ENCODE results near the gene CD200R1L.
"Not testable (repeated sequence)": the region's sequence is repeated elsewhere in the genome, so short reads cannot be mapped to it uniquely, and the experiment has no call there.

CD200R1L gene

GRCh38 chr3:112860898-112861297 is 14.2 kb upstream of the CD200R1L start:
- H3K4me3 ChIP-seq (ENCODE audit: low read length in 2 of 2): no peak overlapping the region
- no peak overlapping the region for H3K9ac ChIP-seq (ENCODE audit: low read length in 2 of 2)
- no peaks in the 10 kb centered on the region for H3K36me3 ChIP-seq (ENCODE audit: control insufficient read depth in 2 of 2, insufficient read depth in 2 of 2, low read length in 2 of 2)
- no peak overlapping the region for H3K27ac ChIP-seq (ENCODE audit: low read length)
- H3K4me1 ChIP-seq (ENCODE audit: control insufficient read depth, insufficient read depth, low read length): no peaks in the 10 kb centered on the region
- peaks cover 3 to 7% of the 10 kb centered on the region in 2 donors for H3K9me3 ChIP-seq (ENCODE audit: control insufficient read depth in 2 of 2, low read length in 2 of 2)
- H3K27me3 ChIP-seq (ENCODE audit: control insufficient read depth in 1 of 2, insufficient read depth in 2 of 2, low read length in 2 of 2): no peaks in the 10 kb centered on the region

- no peak overlapping the region for H3K4me3 ChIP-seq (ENCODE audit: low read length in 2 of 2)
- H3K27ac ChIP-seq (ENCODE audit: low read length): no peak overlapping the region
- no peak overlapping the region for H3K9ac ChIP-seq (ENCODE audit: low read length in 2 of 2)
- H3K27me3 ChIP-seq (ENCODE audit: control insufficient read depth in 1 of 2, insufficient read depth in 2 of 2, low read length in 2 of 2): no peaks in the 10 kb centered on the region
- H3K4me1 ChIP-seq (ENCODE audit: control insufficient read depth, insufficient read depth, low read length): no peaks in the 10 kb centered on the region
- peaks cover 3 to 7% of the 10 kb centered on the region in 2 donors for H3K9me3 ChIP-seq (ENCODE audit: control insufficient read depth in 2 of 2, low read length in 2 of 2)
- H3K36me3 ChIP-seq (ENCODE audit: control insufficient read depth in 2 of 2, insufficient read depth in 2 of 2, low read length in 2 of 2): no peaks in the 10 kb centered on the region
These were observed 11.9 kb upstream of the CD200R1L start for GRCh38 chr3:112858410-112859069.

- no peaks in the 10 kb centered on the region for H3K27me3 ChIP-seq (ENCODE audit: control insufficient read depth in 1 of 2, insufficient read depth in 2 of 2, low read length in 2 of 2)
- no peak overlapping the region for H3K27ac ChIP-seq (ENCODE audit: low read length)
- H3K9ac ChIP-seq (ENCODE audit: low read length in 2 of 2): no peak overlapping the region
- no peaks in the 10 kb centered on the region for H3K36me3 ChIP-seq (ENCODE audit: control insufficient read depth in 2 of 2, insufficient read depth in 2 of 2, low read length in 2 of 2)
- H3K4me3 ChIP-seq (ENCODE audit: low read length in 2 of 2): no peak overlapping the region
- H3K9me3 ChIP-seq (ENCODE audit: control insufficient read depth in 2 of 2, low read length in 2 of 2): peaks cover 3 to 7% of the 10 kb centered on the region in 2 donors
- no peaks in the 10 kb centered on the region for H3K4me1 ChIP-seq (ENCODE audit: control insufficient read depth, insufficient read depth, low read length)
These were observed 10.9 kb upstream of the CD200R1L start for GRCh38 chr3:112857526-112857925.

DNA sequence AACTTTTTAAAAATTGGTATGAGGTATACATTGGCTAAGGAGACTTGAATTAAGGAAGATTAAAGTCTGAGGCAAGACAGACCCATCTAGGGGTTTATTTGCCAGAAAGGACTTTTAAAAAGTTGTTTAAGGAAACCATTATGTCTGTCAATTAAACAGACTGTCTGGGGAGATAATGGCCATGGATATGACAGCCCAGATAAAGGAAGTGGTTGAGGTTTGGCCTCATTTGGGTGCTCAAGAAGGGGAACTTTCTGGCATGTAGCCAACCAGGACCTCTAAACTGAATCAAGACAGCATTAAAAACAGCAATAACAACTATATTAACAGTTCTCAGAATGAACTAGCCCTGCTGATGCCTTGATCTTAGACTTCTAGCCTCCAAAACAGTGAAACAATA is 9.9 kb upstream of the CD200R1L start:
- H3K27me3 ChIP-seq (ENCODE audit: control insufficient read depth in 1 of 2, insufficient read depth in 2 of 2, low read length in 2 of 2): no peaks in the 10 kb centered on the region
- peaks cover 3 to 7% of the 10 kb centered on the region in 2 donors for H3K9me3 ChIP-seq (ENCODE audit: control insufficient read depth in 2 of 2, low read length in 2 of 2)
- H3K36me3 ChIP-seq (ENCODE audit: control insufficient read depth in 2 of 2, insufficient read depth in 2 of 2, low read length in 2 of 2): no peaks in the 10 kb centered on the region
- no peak overlapping the region for H3K9ac ChIP-seq (ENCODE audit: low read length in 2 of 2)
- H3K4me3 ChIP-seq (ENCODE audit: low read length in 2 of 2): no peak overlapping the region
- H3K27ac ChIP-seq (ENCODE audit: low read length): no peak overlapping the region
- no peaks in the 10 kb centered on the region for H3K4me1 ChIP-seq (ENCODE audit: control insufficient read depth, insufficient read depth, low read length)

DNA sequence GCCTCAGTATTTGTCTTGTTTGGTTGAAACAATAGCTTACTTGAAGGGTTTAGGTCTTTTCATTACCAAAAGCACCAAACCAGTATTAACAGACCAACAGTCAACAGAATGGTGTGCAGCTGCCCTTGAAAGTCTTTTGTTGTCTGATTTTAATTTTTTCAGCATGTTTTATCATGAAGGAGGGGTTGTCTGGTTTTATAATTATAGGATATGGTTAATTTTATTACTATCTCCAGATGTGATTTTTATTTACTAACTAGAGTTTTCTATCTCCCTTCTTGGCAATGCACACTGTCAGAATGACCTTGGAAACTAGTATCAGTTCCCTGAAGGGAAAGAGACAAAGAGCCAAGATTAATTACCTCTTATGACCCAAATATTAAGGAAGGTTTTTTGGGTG is 9.2 kb upstream of the CD200R1L start:
- Histone ChIP-seq H3K9me3 (ENCODE audit: control insufficient read depth in 2 of 2, low read length in 2 of 2) (peaks cover 3 to 7% of the 10 kb centered on the region in 2 donors), H3K36me3 (ENCODE audit: control insufficient read depth in 2 of 2, insufficient read depth in 2 of 2, low read length in 2 of 2) (no peaks in the 10 kb centered on the region), H3K27me3 (ENCODE audit: control insufficient read depth in 1 of 2, insufficient read depth in 2 of 2, low read length in 2 of 2) (no peaks in the 10 kb centered on the region), H3K27ac (ENCODE audit: low read length) (no peak overlapping the region), H3K4me3 (ENCODE audit: low read length in 2 of 2) (no peak overlapping the region), H3K4me1 (ENCODE audit: control insufficient read depth, insufficient read depth, low read length) (no peaks in the 10 kb centered on the region), H3K9ac (ENCODE audit: low read length in 2 of 2) (no peak overlapping the region)

GRCh38 chr3:112855074-112855473 is 8.4 kb upstream of the CD200R1L start:
- H3K27ac ChIP-seq (ENCODE audit: low read length); H3K27me3 ChIP-seq (ENCODE audit: control insufficient read depth in 1 of 2, insufficient read depth in 2 of 2, low read length in 2 of 2); H3K9me3 ChIP-seq (ENCODE audit: control insufficient read depth in 2 of 2, low read length in 2 of 2); H3K4me3 ChIP-seq (ENCODE audit: low read length in 2 of 2); H3K4me1 ChIP-seq (ENCODE audit: control insufficient read depth, insufficient read depth, low read length); H3K36me3 ChIP-seq (ENCODE audit: control insufficient read depth in 2 of 2, insufficient read depth in 2 of 2, low read length in 2 of 2); H3K9ac ChIP-seq (ENCODE audit: low read length in 2 of 2): not testable (repeated sequence)

DNA sequence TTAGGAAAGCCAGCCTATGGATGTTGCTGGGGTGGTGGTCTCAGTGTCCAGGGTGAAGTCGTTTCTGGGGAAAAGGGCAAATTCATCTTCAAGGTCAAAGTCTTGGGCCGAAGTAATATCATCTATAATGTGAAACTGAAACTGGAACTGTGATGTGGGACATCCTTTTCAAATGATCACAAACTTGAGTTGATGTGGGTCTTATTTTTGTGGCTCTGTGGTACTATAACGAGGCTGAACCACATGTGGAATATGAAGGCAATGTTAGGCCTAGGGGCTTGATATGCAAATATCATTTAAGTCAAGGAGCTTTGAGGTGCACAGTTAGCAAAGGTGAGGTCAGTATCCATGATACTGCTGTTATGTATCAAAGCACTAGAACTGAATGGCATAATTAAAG is 1.5 kb upstream of the CD200R1L start:
- no peak overlapping the region for H3K9ac ChIP-seq (ENCODE audit: low read length in 2 of 2)
- no peaks in the 10 kb centered on the region for H3K27me3 ChIP-seq (ENCODE audit: control insufficient read depth in 1 of 2, insufficient read depth in 2 of 2, low read length in 2 of 2)
- no peak overlapping the region for H3K27ac ChIP-seq (ENCODE audit: low read length)
- H3K4me1 ChIP-seq (ENCODE audit: control insufficient read depth, insufficient read depth, low read length): no peaks in the 10 kb centered on the region
- H3K36me3 ChIP-seq (ENCODE audit: control insufficient read depth in 2 of 2, insufficient read depth in 2 of 2, low read length in 2 of 2): no peaks in the 10 kb centered on the region
- no peaks in the 10 kb centered on the region for H3K9me3 ChIP-seq (ENCODE audit: control insufficient read depth in 2 of 2, low read length in 2 of 2)
- H3K4me3 ChIP-seq (ENCODE audit: low read length in 2 of 2): no peak overlapping the region

GRCh38 chr3:112847692-112848091 is 1.0 kb upstream of the CD200R1L start:
- Histone ChIP-seq H3K27ac (ENCODE audit: low read length) (no peak overlapping the region), H3K4me1 (ENCODE audit: control insufficient read depth, insufficient read depth, low read length) (no peaks in the 10 kb centered on the region), H3K36me3 (ENCODE audit: control insufficient read depth in 2 of 2, insufficient read depth in 2 of 2, low read length in 2 of 2) (no peaks in the 10 kb centered on the region), H3K9ac (ENCODE audit: low read length in 2 of 2) (no peak overlapping the region), H3K4me3 (ENCODE audit: low read length in 2 of 2) (no peak overlapping the region), H3K27me3 (ENCODE audit: control insufficient read depth in 1 of 2, insufficient read depth in 2 of 2, low read length in 2 of 2) (no peaks in the 10 kb centered on the region), H3K9me3 (ENCODE audit: control insufficient read depth in 2 of 2, low read length in 2 of 2) (peaks cover 2 to 3% of the 10 kb centered on the region in 2 donors)

DNA sequence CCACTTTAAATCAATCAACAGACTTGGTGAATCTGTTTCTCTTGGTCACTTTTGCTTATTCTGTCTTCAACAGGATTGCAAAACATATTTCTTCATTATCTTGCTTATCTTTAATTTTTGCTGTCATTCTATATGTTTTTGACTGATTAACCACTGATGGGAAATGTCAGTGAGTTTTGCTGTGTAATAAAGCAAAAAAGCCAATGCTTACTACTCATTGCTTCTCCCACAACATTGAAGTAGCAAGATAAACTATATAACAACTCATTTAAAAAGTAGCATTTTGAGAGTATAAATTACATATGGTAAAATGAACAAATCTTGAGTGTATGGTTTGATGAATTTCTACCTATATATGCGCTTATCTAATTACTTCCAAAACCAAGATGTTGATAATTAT is 892 bp downstream of the CD200R1L start:
- Histone ChIP-seq H3K27me3 (ENCODE audit: control insufficient read depth in 1 of 2, insufficient read depth in 2 of 2, low read length in 2 of 2) (no peaks in the 10 kb centered on the region), H3K27ac (ENCODE audit: low read length) (no peak overlapping the region), H3K9ac (ENCODE audit: low read length in 2 of 2) (no peak overlapping the region), H3K4me1 (ENCODE audit: control insufficient read depth, insufficient read depth, low read length) (no peaks in the 10 kb centered on the region), H3K9me3 (ENCODE audit: control insufficient read depth in 2 of 2, low read length in 2 of 2) (peaks cover 2 to 6% of the 10 kb centered on the region in 2 donors), H3K4me3 (ENCODE audit: low read length in 2 of 2) (no peak overlapping the region), H3K36me3 (ENCODE audit: control insufficient read depth in 2 of 2, insufficient read depth in 2 of 2, low read length in 2 of 2) (no peaks in the 10 kb centered on the region)

DNA sequence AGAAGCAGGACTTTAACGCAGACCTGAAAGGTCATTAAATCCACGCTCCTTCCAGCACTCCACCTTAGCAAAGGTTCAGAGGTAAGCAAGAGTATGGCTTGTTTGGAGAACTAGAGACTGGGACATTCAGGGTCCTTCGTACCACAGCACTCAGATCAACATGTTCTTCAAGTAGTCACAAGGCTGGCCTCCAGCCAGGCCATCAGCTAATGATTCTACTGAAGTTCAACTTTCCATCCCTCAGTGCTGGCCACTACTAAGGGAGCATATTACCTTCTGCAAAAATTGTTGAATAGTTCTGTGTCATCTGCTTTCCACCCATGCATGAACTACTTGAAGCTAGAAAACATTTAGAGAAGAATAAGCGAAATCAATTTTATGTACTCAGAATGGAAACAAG is 17.6 kb downstream of the CD200R1L start:
- no peaks in the 10 kb centered on the region for H3K9me3 ChIP-seq (ENCODE audit: control insufficient read depth in 2 of 2, low read length in 2 of 2)
- H3K4me3 ChIP-seq (ENCODE audit: low read length in 2 of 2): no peak overlapping the region
- no peaks in the 10 kb centered on the region for H3K36me3 ChIP-seq (ENCODE audit: control insufficient read depth in 2 of 2, insufficient read depth in 2 of 2, low read length in 2 of 2)
- H3K27ac ChIP-seq (ENCODE audit: low read length): no peak overlapping the region
- no peak overlapping the region for H3K9ac ChIP-seq (ENCODE audit: low read length in 2 of 2)
- H3K27me3 ChIP-seq (ENCODE audit: control insufficient read depth in 1 of 2, insufficient read depth in 2 of 2, low read length in 2 of 2): no peaks in the 10 kb centered on the region
- H3K4me1 ChIP-seq (ENCODE audit: control insufficient read depth, insufficient read depth, low read length): no peaks in the 10 kb centered on the region

- no peak overlapping the region for H3K4me3 ChIP-seq (ENCODE audit: low read length in 2 of 2)
- H3K4me1 ChIP-seq (ENCODE audit: control insufficient read depth, insufficient read depth, low read length): no peaks in the 10 kb centered on the region
- H3K9ac ChIP-seq (ENCODE audit: low read length in 2 of 2): no peak overlapping the region
- H3K27me3 ChIP-seq (ENCODE audit: control insufficient read depth in 1 of 2, insufficient read depth in 2 of 2, low read length in 2 of 2): no peaks in the 10 kb centered on the region
- H3K9me3 ChIP-seq (ENCODE audit: control insufficient read depth in 2 of 2, low read length in 2 of 2): no peaks in the 10 kb centered on the region
- H3K36me3 ChIP-seq (ENCODE audit: control insufficient read depth in 2 of 2, insufficient read depth in 2 of 2, low read length in 2 of 2): no peaks in the 10 kb centered on the region
- H3K27ac ChIP-seq (ENCODE audit: low read length): no peak overlapping the region
These were observed 24.3 kb downstream of the CD200R1L start for GRCh38 chr3:112822064-112823055.
